GM19023 (cell line): ENCODE measurements around the gene UBLCP1.
"Not testable (repeated sequence)": the region's sequence is repeated elsewhere in the genome, so short reads cannot be mapped to it uniquely, and the experiment has no call there.

Source experiments
- ATAC-seq: cut with Tn5 transposase; IDR thresholded peaks from one replicate; pipeline ENCODE4 v1.9.1; 2021; ENCODE audit warnings: mild to moderate bottlenecking, moderate library complexity; ENCODE audit not compliant: unreplicated experiment

Gene UBLCP1, protein sequence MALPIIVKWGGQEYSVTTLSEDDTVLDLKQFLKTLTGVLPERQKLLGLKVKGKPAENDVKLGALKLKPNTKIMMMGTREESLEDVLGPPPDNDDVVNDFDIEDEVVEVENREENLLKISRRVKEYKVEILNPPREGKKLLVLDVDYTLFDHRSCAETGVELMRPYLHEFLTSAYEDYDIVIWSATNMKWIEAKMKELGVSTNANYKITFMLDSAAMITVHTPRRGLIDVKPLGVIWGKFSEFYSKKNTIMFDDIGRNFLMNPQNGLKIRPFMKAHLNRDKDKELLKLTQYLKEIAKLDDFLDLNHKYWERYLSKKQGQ

DNA sequence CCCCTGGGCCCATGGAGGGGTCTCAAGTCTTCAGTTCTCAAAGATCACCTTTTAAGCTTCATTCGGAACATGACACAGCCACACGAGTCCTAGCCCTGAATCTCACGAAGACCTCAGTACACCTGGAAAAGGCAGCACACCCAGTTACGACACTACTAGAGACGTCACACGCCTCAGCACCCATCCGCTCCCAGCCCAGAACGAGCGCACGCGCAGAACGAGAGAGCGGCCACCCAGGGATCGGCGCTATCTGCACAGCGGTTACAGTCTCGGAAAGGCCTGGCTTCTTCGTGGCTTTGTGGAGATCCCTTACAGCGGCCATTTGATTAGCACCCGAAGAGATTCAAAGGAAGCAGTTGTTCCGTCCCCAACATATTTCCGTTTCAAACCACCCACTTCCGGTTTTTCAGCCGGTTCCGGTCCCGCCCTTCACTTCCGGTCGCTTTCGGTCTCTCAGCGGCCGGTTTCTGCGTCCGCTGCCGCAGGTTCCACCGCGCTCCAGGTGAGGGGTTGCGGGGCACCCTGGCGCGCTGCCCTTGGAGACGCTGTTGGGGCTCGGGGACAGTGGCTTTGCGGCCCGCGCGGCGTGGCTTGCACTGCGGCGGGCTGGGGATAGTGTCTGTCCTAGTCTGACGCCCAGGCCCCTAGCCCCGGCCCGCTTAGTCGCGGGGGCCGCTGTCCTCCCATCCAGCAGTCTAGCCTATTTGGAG is at the start of gene UBLCP1:
UBLCP1 (plus strand) TSS at position 432 of the 710 bp plus-strand sequence. CDS start 5,626 bp downstream, outside the sequence.
- ATAC-seq, result peak; percentile 92

DNA sequence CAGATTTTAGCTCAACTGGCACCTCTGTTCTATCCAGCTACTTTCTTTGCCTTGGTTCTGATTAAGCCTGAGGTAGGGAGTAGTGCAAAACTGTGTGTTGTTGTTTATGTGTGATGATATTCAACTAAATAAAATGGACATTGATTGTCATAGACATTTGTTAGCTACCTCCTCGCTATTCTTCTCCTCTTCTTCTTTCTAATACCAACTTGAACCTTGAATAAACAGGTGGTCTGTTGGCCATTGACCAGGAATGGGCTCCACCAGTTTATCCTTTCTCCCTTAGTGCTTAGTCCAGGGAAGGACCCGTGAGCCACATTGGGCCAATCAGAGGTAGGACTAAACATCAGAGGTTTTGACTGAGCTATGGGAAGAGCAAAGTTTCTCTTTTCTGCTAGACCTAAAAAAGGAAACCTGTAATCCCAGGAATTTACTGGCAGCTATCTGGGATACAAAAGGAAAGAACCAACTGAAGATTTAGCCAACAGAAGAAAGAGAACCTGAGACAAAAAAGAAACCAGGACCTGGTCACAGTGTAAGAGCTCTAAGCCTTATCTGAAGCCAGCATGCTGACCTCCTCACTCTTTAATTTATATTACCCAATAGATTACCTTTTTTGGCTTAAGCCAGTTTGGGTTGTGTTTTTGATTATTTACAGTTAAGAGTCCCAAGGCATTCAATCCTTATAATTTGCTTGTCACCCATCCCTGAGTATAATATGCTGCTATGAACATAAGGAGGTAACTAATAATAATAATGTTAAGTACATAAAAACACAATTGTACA is 48.4 kb upstream of the UBLCP1 start:
- no peak for ATAC-seq

DNA sequence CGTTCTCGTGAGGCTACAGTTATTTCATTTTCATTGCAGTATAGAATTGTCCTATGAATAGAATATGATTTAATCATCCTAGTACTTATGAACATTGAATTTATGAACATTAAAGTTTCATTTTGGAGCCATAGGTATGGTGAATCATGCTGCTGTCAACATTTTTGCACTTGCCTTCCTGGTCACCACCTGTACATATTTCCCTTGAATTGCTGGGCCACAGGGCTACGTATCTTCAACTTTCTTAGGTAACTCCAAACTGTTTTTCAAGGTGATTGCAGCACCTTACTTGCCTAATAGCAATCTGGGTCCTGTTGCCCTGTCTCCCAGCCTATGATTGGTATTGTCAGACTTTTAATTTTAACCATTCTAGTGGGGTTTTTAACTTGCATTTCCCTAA is 47.2 kb upstream of the UBLCP1 start:
- no peak for ATAC-seq

DNA sequence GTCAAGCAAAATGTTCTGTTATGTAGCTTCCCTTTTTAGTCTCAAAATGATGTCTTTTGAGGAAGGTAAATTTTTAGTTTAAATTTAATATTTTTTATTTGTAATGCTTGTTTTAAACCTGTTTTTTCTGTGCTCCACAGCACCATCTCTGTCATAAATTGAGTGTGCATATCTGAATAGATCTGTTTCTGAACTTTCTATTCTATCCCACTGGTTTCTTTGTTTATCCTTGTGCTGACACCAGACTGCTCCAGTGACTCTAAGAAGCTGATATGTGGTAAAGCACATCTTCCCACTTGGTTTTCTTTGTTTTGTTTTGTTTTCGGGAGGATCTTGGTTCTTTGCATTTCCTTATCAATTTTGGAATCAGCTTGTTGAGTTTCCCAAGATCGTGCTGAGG is 46.6 kb upstream of the UBLCP1 start:
- no peak for ATAC-seq

DNA sequence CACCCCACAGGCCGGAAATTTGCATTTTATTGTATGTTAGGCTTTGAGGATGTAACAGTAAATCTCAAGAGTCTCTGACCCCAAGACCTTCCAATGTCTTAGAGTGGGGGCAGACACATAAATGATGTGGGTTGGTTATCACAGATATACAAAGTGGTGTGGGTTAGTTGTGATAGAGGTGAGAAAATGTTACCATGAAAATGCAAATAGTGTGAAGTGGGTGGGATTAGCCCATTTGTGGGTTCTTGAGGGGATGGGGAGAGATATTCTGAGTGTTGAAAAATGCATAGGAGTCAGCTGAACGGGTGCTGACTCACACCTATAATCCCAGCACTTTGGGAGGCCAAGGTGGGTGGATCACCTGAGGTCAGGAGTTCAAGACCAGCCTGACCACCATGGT is 45.9 kb upstream of the UBLCP1 start:
- no peak for ATAC-seq

DNA sequence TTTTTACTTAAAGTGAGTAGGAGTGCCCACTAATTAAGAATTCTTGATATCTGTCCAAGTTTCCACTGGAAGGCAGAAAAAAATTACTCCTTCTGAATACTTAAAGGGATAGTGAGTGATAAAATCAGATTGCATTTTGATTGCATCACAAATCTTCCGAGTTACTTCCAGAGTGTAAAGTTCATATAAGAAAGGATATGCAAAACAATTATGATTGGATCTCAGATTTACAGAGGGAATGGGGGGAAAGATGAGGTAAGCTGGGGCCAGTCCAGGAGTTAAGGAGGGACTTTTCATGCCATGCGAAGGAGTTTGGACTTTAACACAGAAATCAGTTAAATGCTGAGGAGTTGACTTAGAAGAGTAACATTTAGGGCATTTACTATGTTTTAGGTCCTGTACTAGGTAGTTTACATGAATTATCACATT is 44.5 kb upstream of the UBLCP1 start:
- ATAC-seq, result no peak

DNA sequence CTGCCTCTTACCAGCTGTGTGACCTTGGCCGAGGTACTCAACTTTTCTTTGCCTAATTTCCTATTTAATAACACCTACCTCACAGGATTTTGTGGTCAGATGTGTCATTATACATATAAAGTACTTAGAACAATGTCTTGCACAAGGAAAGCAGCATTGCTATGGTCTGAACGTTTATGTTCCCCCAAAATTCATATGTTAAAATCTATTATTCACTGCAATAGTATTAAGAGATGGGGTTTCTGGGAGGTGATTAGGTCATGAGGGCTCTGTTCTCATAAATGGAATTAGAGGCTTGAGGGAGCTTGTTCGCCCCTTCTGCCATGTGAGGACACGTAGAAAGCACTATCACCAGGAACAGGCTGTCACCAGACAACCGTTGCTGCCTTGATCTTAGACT is 42.9 kb upstream of the UBLCP1 start:
- ATAC-seq, result no peak

DNA sequence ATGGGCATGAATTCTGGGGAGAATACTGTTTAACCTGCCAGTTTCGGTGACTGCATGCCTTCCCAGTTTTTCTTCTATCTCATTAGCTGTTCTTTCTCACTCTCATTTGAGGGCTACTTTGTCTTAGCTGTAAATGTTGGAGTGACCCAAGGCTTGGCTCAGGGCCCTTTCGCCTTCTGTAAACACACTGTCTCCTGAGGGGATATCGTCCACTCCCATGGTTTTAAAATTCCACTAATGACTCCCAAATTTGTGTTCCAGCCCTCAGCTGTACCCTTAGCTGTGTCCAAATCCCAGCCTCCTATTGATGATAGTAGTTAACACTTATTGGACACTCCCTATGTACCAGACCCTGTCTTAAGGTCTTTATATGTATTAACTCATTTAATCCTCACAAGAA is 39.6 kb upstream of the UBLCP1 start:
- ATAC-seq, result no peak

DNA sequence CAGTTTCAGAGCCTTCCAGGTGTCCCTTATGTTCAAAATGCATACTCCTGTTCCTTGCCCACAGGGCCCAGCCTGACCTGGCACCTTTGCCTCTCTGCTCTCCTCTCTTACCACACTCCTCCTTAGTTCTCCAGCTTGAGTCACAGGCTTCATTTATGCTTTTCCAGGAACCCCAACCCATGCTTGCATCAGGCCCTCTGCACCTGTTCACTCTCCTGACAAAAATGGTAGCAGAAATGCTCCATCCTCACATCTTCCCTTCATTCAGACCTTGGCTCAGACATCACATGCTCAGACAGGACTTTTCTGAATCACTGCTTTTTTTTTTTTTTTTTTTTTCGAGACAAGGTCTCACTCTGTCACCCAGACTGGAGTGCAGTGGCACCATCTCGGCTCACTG is 38.6 kb upstream of the UBLCP1 start:
- ATAC-seq, result no peak

DNA sequence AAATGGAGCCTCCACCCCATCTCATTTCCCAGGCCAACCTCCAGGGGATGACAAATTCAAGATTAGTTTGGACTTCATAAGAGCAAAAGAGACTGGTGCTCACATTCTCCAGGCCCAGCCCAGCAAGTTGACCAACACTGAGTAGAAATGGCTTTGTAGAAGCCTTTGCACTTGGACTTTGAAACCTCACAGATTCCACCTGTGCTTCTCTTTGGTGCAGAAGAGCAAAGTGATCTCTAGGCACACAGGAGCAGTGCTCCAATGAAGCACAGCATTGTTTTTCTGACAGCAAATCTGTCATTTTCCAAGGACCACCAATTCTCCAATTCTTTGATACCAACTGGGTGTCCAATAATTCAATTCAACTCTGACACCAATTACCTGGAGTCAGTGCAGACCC is 36.6 kb upstream of the UBLCP1 start:
- ATAC-seq, result no peak

DNA sequence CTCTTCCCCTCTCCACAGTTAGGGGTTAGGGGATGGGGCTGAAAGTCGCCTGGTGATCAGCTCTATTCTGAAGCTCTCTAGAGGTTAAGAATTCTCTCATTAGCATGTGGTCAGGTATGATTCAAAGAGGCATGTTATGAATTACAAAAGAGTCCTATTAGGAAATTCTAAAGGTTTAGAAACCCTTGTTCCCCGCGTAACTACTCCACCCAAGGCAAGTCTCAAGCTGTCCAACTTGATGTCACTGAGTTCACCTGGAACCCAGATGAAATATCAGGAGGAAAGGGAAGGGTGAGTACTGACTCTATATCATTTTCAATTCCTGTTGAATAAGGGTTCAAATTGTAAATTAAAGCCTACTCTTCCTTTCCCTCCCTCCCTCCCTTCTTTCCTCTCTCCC is 35.6 kb upstream of the UBLCP1 start:
- ATAC-seq, result no peak

DNA sequence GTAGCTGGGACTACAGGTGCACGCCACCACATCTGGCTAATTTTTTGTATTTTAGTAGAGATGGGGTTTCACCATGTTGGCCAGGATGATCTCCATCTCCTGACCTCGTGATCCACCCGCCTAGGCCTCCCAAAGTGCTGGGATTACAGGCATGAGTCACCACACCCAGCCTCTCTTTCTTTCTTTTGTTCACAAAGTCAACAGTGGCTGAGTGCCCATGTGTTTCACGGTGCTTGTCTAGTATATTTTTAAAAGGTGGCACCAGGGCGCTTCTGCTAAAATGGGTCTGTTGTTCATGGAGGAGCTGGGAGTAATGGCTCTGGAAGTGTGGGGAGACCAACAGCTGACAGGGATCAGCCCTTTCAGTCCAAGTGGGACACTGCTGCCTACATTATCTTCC is 35.0 kb upstream of the UBLCP1 start:
- ATAC-seq, result not testable (repeated sequence)

DNA sequence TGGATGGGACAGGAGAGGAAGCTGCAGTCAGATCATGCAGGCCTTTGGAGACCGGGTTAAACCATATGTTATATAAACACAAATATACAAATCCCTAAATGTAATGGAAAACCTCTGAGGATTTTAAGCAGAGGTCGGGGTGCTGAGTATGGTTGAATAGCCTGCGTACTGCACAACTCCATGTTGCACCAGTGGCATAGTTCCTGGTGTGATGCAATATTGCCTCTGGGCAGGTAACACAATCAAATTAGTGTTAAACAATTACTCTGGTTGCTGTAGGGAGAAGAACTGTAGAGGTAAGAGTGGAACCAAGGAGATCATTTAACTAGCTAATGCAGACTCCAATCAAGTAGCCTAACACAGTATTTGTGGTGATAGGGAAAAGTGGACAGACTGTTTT is 32.4 kb upstream of the UBLCP1 start:
- ATAC-seq, result no peak

DNA sequence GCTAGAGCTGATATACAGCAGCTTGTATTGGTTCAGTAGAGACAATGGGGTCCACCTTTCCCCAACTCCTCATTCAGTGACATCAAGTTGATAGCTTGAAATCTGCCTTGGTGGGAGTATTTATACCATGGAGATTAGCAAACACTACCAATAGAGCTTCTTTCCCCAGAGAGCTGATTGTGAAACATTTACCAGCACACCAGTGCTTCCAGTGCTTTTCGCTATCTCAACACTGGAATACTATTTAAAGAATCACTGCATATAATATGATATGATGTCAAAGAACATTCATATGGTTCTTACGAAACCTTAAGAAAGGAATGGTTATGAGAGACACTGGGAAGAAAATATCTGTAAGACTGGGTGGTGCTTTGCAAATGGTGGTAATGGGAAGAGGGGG is 31.9 kb upstream of the UBLCP1 start:
- no peak for ATAC-seq

DNA sequence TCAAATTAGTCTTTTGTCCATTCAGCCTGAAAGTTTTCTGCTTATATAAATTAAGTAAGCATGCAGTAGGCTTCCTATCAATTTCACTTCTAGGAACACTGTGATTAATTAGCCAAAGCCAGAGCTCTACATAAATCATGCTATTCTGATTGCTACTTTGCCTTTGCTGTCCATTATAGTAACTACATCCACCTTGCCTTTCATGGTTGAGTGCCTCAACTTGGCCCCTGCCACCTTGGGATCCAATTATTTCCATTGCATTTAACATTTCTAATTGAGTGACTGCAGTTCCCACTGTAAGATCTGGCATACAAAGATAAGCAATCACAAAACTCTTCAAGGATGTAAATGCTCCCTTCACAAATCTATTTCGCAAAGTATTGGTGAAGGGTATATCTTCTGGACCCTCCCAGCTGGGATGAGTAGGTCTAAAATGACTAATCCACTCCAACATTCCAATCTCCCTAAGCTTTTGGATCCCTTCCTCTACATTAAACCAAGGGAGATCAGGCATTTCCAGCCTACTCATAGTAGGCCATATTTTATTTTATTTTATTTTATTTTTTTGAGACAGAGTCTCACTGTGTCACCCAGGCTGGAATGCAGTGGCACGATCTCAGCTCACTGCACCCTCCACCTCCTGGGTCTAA is 27.1 kb upstream of the UBLCP1 start:
- ATAC-seq, result not testable (repeated sequence)

DNA sequence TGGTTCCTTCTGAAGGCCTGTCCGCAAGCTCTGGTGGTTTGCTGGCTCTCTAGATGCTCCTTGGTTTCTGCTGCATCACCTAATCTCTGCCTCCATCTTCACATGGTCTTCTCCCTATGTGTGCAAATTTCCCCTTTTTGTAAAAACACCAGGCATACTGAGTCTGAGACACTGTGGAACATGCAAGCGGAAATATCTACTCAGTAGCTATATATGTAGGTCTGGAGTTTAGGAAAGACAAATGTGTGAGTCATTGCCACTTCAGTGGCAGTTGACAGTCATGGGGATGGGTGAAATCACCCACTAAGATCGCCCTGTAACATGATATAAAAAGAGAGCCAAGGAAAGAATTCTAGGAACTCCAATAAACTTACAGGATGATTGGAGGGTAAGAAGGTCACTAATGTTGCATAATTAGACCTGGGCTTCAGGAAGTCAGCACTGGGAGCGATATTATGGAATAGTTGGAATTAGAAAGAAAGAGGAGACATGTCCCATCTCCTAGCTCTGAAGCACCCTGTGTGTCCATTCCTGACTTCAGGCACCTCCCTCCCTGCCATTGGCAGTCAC is 22.7 kb upstream of the UBLCP1 start:
- ATAC-seq, result no peak

DNA sequence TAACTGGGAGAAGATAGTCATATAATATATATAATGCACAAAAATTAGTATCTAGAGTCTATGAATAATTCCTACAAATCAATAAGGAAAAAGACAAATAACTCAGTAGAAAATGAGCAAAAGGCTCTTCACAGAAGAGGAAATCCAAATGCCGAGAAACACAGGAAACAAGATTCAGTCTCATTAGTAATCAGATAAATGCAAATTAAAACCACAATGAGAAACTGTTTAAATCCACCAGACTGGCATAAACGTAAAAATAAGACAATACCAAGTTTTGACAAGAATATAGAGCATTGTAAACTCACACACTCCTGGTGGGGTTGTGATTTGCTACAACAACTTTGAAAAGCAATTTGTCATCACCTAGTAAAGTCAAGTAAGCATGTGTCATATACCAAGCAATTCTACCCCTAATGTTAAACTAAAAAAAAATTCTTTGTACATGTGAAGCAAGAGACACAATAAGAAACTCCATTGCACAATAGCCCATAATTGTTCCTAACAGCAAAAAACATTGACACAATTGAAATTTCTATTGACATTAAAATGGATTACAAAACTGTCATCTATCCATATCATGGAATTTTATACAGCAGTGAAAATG is 21.0 kb upstream of the UBLCP1 start:
- ATAC-seq, result no peak

DNA sequence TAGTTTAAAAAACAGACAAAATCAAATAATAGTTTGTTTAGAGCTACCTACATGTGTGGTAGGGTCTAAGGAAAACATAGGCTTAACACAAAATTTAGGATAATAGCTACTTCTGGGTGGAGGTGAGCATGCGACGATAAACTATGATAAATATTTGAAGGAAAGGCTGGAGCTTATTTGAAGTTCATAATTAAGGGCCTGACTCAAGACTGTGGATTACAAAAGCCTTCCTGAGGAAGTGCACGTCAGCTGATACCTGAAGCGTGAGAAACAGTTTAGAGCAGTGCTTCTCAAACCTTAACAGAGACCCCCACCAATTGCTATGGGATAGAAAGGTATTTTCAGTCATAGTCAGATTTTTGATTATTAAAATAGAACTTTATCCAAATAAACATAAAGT is 20.4 kb upstream of the UBLCP1 start:
- no peak for ATAC-seq

DNA sequence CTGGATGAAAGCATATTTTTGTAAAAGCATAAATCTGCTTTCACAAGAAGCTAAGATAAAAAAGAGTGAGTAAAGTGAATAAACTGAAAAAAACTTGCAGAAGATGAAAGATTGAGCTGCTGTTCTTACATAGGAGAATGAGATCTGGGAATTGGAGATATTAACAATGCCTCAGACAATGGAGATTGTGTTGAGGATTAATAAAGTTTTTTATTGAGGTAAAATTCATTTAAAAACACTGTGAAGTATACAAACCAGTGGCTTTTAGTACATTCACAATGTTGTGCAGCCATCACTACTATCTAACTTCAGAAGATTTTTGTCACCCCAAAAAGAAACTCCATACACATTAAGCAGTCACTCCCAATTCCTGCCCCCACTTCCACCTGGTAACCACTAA is 19.7 kb upstream of the UBLCP1 start:
- no peak for ATAC-seq

DNA sequence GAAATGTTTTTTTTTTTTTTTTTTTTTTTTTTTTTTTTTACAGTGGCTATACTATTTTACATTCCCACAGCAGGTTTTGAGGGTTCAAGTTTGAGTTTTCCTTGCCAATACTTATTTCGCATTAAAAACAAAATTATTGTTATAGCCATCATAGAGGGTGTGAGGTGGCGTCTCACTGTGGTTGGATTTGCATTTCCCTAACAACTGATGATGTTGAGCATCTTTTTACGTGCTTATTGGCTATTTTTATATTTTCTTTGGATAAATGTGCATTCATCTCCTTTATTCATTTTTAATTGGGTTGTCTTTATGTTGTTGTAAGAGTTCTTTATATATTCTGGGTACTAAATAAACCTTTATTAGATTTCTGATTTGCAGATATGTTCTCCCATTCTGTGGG is 18.9 kb upstream of the UBLCP1 start:
- ATAC-seq, result no peak

DNA sequence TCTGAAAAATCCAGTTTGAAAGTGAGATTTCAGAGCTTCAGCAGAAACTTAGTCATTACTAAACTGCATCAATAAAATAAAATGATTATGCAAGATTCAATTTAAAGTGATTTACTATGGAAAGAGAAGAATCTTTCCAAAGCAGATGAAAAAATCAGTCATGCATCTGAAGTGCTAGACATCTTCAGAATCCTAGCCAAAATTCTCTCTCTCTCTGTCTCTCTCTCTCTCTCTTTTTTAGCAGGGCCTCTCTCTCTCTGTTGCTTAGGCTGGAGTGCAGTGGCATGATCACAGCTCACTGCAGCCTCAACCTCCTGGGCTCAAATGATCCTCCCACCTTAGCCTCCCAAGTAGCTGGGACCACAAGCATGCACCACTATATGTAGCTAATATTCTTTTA is 18.2 kb upstream of the UBLCP1 start:
- ATAC-seq, result no peak
